HG02943 (cell line): ENCODE measurements around the gene FANCD2.
A peak's percentile ranks its signal among the peaks of the same experiment; 100 is the strongest.
"Not testable (repeated sequence)": the region's sequence is repeated elsewhere in the genome, so short reads cannot be mapped to it uniquely, and the experiment has no call there.

Experiments used
- ATAC-seq: cut with Tn5 transposase; IDR thresholded peaks from one replicate; pipeline ENCODE4 v1.9.1; 2021; ENCODE audit warnings: mild to moderate bottlenecking, low read depth, moderate library complexity; ENCODE audit not compliant: unreplicated experiment

Gene FANCD2

DNA sequence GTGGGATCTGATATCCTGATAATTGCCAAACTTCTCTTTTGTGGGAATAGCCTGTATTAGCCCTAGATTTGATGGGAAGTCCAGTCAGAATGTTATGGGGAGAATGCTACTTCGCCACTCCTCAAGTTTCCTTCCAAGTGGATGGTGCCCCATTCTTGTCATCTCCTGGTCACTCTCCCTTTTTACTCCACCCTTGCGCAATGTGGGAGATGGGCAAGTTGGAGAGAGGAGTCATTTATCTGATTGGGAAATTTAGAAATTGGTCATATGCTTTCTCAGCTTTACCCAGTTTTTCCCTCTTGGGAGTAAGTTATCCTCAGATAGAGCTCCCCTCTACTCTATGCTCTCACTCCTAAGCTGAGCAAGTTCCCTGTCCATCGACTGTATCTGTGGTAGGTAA, 67.4 kb downstream of the FANCD2 start:
- ATAC-seq: no peak

DNA sequence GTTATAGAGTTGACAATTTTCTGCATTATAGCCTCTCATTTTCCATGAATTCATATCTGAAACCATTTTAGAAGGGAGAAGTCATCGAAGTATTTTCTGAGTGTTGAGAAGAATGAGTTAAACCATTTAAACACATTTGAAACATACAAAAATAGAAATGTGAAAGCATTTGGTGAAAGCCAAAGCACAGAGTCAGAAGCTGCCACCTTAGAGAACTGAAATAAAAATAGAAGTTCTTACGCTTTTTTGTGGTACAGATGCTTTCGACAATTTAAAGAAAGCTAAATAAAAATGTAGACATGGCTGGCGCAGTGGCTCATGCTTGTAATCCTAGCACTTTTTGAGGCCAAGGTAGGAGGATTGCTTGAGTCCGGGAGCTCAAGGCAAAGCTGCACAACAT, 72.8 kb downstream of the FANCD2 start:
- no peak for ATAC-seq

DNA sequence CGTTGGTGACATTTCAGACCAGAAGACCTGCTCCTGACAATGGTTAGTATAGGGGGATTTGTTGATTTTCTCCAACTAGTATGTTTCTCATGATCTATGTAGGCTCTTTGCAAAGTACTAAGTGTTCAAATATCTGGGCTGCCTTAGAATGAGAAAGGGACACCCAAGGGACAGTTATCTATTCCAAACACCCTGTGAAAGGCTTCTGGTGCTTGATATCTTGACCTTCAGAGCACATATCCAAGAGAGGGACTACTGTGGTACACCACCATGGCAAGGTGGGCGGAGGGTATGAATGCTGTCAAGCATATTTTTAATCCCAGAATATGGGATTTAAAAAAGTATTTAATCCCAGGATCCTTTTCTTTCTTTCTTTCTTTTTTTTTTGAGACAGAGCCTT, 80.7 kb downstream of the FANCD2 start:
- ATAC-seq: no peak

DNA sequence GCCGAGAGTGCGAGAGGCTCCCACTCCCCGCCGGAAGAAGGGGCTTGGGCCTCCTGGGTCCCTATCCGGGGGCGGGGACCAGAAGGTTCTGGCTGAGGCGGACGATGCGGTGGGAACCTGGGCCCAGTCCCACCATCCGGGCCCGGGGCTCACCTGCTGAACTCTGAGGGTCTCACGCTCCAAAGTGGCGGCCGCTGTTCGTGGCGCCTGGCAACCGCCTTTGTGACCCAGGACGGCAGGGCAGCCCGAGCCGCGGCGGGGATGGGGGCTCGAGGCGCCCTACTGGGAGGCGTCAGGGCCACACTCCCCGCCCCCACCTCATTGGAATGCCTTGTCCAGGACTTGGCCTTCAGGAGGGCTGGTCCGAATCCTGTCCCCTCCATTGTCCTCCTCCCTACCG, 81.9 kb downstream of the FANCD2 start, which contains the start of gene FANCD2OS:
Gene FANCD2OS (minus strand): TSS at position 165 of the 400 bp plus-strand sequence. CDS start 3,481 bp downstream, outside the sequence.
- ATAC-seq: no peak

DNA sequence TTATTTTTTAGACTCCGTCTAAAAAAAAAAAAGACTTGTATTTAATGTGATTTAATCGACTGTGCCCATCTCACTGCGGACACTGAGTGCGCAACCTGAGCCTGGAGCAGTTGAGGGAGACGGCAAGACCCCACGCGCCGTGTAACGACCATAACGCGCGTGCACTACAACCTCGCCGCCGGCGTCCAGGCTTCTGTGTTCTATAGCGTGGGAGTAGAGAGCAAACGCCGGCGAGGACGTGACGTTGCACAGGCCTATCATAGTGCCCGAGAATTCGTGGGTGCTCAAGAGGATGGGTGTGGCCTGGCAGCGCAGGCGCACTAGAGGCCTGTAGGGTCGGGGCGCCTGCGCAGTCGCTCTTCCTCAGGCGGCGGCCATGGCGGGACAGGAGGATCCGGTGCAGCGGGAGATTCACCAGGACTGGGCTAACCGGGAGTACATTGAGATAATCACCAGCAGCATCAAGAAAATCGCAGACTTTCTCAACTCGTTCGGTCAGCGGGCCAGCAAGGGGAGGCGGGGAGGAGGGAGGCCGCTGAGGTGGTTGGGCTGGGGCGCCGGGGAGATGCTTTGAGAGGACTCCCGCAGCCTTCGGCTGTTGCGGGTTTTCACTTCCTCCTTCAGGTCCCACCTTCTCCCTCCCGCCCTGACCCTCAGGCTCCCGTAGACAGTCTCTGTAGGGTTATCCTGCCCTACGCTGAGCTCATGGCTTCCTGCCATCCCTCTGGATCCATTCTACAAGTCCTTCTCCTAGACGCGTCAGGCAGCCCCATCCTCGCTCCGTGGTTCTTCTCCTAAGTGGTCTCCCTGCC, 89.3 kb downstream of the FANCD2 start, which contains the start of gene BRK1:
Gene BRK1 (plus strand): TSS at position 350 of the 812 bp plus-strand sequence. CDS start 27 bp downstream, at position 377.
- peak; percentile 95 for ATAC-seq

DNA sequence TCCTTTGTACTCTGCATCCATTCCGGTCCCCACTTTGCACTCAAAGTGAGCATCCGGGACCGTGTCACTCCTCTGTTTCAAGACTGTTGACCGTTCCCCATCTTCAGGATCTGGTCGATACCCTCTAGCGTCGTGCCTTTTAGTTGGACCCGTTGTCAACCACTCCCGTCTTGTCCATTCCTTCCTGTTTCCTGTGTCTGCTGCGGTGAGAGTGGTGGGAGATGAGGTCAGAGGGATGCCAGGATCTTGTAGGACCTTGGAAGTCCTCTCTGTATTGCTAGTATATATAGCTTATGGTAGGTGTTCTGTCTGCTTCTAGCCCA, 89.9 kb downstream of the FANCD2 start:
- ATAC-seq: peak; percentile 19

DNA sequence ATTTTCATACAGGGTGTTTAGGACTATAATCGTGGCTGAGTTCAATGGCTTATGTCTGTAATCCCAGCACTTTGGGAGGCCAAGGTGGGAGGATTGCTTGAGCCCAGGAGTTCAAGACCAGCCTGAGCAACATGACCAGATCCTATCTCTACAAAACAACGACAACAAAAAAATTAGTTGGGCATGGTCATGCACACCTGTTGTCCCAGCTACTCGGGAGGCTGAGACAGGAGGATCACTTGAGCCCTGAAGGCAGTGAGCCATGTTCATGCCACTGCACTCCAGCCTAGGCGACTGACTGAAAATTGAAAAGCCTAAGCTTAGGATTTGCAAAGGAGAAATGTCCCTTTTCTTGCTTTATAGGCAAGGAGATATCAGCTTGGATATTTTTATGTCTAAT, 90.7 kb downstream of the FANCD2 start:
- ATAC-seq: no peak

DNA sequence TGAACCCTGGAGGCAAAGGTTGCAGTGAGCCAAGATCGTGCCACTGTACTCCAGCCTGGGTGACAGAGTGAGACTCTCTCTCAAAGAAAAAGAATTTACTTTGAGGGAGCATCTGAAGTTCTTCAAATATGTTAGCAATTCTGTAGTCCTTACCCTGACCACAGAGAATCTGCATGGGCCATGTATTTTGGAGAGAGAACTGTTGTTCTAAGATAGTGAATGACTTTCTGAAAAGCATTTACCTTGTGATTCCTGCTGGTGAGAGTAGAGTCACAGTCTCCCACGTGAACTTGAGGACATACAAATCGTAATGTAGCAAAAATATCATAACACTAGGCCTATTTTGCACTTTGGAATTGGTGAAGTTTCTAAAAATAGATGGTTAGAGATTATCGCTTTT, 93.1 kb downstream of the FANCD2 start:
- ATAC-seq: no peak

DNA sequence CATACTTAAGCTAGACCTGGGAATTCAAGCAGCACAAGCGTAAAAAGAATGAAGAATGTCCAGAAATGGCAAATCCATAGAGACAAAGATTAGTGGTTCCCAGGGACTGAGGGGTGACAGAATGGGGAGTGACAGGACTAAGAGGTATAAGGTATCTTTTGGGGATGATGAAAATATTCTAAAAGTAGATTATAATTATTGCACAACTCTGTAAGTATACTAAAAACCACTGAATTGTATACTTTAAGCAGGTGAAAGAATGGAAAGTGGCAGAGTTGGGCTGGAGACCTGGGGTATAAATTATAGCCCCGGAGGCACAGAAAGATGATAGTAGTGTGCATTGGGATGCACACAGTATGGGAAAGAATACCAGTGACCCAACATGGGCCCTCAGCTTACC, 94.8 kb downstream of the FANCD2 start:
- no peak for ATAC-seq

DNA sequence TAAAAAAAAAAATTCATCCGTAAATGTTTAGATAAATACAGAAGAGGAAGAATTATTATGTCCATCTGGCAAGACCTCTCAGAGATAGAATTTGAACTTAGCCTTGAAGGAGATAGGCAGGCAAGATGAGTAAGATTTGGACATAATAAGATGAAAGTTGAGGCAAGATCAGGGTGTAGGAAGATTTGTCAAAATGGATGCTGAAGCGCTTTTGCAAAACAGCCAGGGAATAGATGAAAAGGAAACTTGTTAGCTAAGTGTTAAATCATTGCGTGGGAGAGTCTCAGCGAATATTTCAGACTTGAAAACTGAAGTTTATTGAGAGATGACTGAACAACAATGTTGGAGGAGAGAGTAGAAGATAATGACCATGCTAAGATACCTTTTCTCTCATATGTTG, 96.5 kb downstream of the FANCD2 start:
- no peak for ATAC-seq

DNA sequence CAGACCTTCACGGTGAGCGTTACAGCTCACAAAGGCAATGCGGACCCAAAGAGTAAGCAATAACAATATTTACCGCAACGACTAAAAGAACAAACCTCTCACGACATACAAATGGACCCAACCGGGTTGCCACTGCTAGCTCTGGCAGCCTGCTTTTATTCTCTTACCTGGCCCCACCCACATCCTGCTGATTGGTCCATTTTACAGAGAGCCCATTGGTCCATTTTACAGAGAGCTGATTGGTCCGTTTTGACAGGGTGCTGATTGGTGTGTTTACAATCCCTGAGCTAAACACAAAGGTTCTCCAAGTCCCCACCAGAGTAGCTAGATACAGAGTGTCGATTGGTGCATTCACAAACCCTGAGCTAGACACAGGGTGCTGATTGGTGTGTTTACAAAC, 109.6 kb downstream of the FANCD2 start:
- ATAC-seq: not testable (repeated sequence)

DNA sequence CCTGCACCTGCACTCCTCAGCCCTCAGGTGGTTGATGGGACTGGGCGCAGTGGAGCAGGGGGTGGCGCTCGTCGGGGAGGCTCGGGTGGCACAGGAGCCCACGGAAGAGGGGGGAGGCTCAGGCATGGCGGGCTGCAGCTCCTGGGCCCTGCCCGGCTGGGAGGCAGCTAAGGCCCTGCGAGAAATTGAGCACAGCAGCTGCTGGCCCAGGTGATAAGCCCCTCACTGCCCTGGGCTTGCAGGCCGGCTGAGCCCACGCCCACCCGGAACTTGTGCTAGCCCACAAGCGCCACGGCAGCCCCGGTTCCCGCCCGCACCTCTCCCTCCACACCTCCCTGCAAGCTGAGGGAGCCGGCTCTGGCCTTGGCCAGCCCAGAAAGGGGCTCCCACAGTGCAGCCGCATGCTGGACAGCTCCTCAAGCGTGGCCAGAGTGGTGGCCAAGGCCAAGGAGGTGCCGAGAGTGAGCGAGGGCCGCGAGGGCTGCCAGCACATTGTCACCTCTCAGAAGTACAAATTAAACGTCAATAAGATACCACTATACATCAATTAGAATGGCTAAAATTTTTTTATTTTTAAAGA, 110.3 kb downstream of the FANCD2 start:
- ATAC-seq: no peak

DNA sequence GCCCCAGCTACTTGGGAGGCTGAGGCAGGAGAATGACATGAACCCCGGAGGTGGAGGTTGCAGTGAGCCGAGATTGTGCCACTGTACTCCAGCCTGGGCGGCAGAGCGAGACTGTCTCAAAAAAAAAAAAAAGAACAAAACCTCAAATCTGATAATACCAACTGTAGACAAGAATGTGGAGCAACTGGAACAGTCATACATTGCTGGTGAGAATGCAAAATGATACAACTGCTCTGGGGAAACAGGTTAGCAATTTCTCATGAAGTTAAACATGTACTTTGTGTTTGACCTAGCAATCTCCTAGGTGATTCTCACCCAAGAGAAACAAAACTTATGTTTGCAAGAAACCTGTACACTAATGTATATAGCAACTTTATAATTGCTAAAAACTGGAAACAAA, 110.9 kb downstream of the FANCD2 start:
- ATAC-seq: no peak

DNA sequence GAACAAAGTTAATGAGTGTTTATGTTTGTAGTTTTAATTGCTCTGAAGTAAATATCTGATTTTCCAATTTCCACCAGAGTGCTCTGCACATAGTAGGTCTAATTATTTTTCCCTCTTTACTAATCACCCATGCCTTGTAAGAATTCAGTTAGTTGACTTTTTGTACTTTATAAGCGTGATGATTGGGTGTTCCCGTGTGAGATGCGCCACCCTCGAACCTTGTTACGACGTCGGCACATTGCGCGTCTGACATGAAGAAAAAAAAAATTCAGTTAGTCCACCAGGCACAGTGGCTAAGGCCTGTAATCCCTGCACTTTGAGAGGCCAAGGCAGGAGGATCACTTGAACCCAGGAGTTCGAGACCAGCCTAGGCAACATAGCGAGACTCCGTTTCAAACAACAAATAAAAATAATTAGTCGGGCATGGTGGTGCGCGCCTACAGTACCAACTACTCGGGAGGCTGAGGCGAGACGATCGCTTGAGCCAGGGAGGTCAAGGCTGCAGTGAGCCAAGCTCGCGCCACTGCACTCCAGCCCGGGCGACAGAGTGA, 114.8 kb downstream of the FANCD2 start:
- ATAC-seq: no peak

DNA sequence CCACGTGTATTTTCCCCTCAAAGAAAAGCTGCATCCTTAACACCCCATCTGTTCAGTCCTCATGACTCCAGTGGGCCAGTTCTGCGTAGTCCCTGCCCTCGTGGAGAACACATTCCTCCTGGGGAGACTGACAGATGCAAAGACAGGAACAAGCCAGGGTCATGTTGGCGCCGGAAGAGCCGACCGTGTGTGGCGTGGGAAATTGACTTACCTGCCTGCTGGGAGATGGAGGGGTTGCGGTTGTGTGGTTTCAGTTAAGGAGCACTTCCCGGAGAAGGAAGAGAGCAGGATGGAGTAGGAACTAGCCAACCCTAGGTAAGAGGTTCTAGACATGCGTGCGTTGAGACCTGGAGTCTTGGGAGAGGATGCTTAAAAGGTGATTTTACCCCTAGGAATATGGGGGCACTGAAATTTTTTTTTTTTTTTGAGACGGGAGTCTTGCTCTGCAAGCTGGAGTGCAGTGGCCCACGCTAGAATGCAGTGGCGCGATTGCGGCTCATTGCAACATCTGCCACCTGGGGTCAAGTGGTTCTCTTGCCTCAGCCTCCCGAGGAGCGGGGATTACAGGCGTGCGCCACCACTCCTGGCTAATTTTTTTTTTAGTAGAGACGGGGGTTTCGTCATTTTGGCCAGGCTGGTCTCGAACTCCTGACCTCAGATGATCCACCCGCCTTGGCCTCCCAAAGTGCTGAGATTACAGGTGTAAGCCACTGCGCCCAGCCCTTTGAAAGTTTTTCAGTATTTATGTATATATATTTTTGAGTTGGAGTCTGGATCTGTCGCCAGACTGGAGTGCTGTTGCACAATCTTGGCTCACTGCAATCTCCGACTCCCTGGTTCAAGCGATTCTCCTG, 116.7 kb downstream of the FANCD2 start:
- no peak for ATAC-seq

DNA sequence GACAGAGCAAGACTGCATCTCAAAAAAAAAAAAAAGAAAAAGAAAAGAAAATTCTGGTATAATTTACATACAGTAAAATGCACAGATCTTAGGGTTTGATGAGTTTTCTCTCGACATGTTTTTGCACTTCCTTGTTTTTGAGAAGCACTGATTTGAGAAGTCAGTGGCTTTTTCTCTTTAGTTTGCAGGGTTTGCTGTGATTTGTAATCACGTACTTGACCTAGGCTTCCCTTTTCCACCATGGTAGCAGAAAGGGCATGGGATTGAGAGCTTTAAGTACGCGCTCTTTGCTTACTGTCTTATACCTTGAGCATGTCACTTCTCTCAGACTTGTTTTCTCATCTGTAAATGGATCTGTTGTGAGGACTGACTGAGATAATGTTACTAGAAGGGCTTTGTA, 119.4 kb downstream of the FANCD2 start:
- no peak for ATAC-seq

DNA sequence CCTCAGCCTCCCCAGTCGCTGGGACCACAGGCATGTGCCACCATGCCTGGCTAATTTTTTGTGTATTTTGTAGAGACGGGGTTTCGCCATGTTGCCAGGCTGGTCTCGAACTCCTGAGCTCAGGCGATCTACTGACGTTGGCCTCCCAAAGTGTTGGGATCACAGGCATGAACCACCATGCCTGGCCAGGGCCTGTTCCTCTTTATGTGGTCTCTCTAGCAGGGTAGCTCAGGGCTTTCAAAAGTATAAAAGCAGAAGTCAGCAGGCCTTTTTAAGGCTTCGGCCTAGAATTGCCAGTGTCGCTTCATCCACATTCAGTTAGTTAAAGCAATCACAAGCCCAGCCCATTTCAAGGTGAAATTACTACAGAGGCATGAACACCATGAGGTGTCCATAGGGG, 123.0 kb downstream of the FANCD2 start:
- no peak for ATAC-seq

DNA sequence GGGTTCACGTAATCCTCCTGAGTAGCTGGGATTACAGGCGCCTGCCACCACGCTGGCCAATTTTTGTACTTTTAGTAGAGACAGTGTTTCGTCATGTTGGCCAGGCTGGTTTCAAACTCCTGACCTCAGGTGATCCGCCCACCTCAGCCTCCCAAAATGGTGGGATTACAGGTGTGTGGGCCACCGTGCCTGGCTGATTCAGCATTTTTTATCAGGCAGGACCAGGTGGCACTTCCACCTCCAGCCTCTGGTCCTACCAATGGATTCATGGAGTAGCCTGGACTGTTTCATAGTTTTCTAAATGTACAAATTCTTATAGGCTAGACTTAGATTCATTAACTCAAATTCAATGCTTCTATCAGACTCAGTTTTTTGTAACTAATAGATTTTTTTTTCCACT, 124.8 kb downstream of the FANCD2 start:
- no peak for ATAC-seq
